ENCODE data around the gene LCE3E.
"Not testable (repeated sequence)": the region's sequence is repeated elsewhere in the genome, so short reads cannot be mapped to it uniquely, and the experiment has no call there.

Gene LCE3E

GRCh38 chr1:152596986-152597385, 30.4 kb upstream of the LCE3E start:
- no peaks in the 10 kb centered on the region for H3K4me1 ChIP-seq (ENCODE audit: control insufficient read depth, low read length)
- no peak overlapping the region for H3K4me2 ChIP-seq (ENCODE audit: low read length)
- no peaks in the 10 kb centered on the region for H3K9me2 ChIP-seq (replicated peaks; ENCODE audit: control insufficient read depth, low read length)
- no peak overlapping the region for H3K27ac ChIP-seq (ENCODE audit: low read depth, low read length)
- no peaks in the 10 kb centered on the region for H4K20me1 ChIP-seq (ENCODE audit: control insufficient read depth, insufficient read depth, low read depth, low read length)
- H3K79me2 ChIP-seq (ENCODE audit: control insufficient read depth, low read length), result no peaks in the 10 kb centered on the region
- no peaks in the 10 kb centered on the region for H3K36me3 ChIP-seq (ENCODE audit: control insufficient read depth, low read length)
- TF ChIP-seq CTCF (IDR thresholded peaks at IDR 0.05; ENCODE audit: low read depth, low read length, poor library complexity, severe bottlenecking) (no peak), EZH2phosphoT487 (IDR thresholded peaks at IDR 0.05; ENCODE audit: borderline replicate concordance, low read length) (no peak)
- H3K27me3 ChIP-seq (ENCODE audit: control insufficient read depth, low read length), result no peaks in the 10 kb centered on the region
- H3F3A ChIP-seq (ENCODE audit: control insufficient read depth, insufficient read depth), result no peaks in the 10 kb centered on the region
- no peaks in the 10 kb centered on the region for H3K9me3 ChIP-seq (ENCODE audit: control insufficient read depth, insufficient read depth, low read length)
- H3K4me3 ChIP-seq (ENCODE audit: low read length), result no peak overlapping the region

GRCh38 chr1:152585586-152585985, 19.0 kb upstream of the LCE3E start:
- Histone ChIP-seq H3F3A (ENCODE audit: control insufficient read depth, insufficient read depth) (no peaks in the 10 kb centered on the region), H3K9me3 (ENCODE audit: control insufficient read depth, insufficient read depth, low read length) (no peaks in the 10 kb centered on the region), H3K9me2 (replicated peaks; ENCODE audit: control insufficient read depth, low read length) (no peaks in the 10 kb centered on the region), H3K36me3 (ENCODE audit: control insufficient read depth, low read length) (no peaks in the 10 kb centered on the region), H3K4me1 (ENCODE audit: control insufficient read depth, low read length) (no peaks in the 10 kb centered on the region), H4K20me1 (ENCODE audit: control insufficient read depth, insufficient read depth, low read depth, low read length) (no peaks in the 10 kb centered on the region), H3K27me3 (ENCODE audit: control insufficient read depth, low read length) (no peaks in the 10 kb centered on the region), H3K4me3 (ENCODE audit: low read length) (no peak overlapping the region), H3K27ac (ENCODE audit: low read depth, low read length) (no peak overlapping the region), H3K4me2 (ENCODE audit: low read length) (no peak overlapping the region), H3K79me2 (ENCODE audit: control insufficient read depth, low read length) (no peaks in the 10 kb centered on the region)
- TF ChIP-seq EZH2phosphoT487 (IDR thresholded peaks at IDR 0.05; ENCODE audit: borderline replicate concordance, low read length) (no peak), CTCF (IDR thresholded peaks at IDR 0.05; ENCODE audit: low read depth, low read length, poor library complexity, severe bottlenecking) (no peak)

- no peaks in the 10 kb centered on the region for H3K9me3 ChIP-seq (ENCODE audit: control insufficient read depth, insufficient read depth, low read length)
- TF ChIP-seq CTCF (IDR thresholded peaks at IDR 0.05; ENCODE audit: low read depth, low read length, poor library complexity, severe bottlenecking) (no peak), EZH2phosphoT487 (IDR thresholded peaks at IDR 0.05; ENCODE audit: borderline replicate concordance, low read length) (no peak)
- no peak overlapping the region for H3K27ac ChIP-seq (ENCODE audit: low read depth, low read length)
- no peak overlapping the region for H3K4me2 ChIP-seq (ENCODE audit: low read length)
- no peak overlapping the region for H3K4me3 ChIP-seq (ENCODE audit: low read length)
- H4K20me1 ChIP-seq (ENCODE audit: control insufficient read depth, insufficient read depth, low read depth, low read length), result no peaks in the 10 kb centered on the region
- no peaks in the 10 kb centered on the region for H3K4me1 ChIP-seq (ENCODE audit: control insufficient read depth, low read length)
- H3K9me2 ChIP-seq (replicated peaks; ENCODE audit: control insufficient read depth, low read length), result no peaks in the 10 kb centered on the region
- H3K27me3 ChIP-seq (ENCODE audit: control insufficient read depth, low read length), result no peaks in the 10 kb centered on the region
- no peaks in the 10 kb centered on the region for H3F3A ChIP-seq (ENCODE audit: control insufficient read depth, insufficient read depth)
- no peaks in the 10 kb centered on the region for H3K36me3 ChIP-seq (ENCODE audit: control insufficient read depth, low read length)
- no peaks in the 10 kb centered on the region for H3K79me2 ChIP-seq (ENCODE audit: control insufficient read depth, low read length)
Observed at GRCh38 chr1:152582647-152583046, 16.1 kb upstream of the LCE3E start.

- Histone ChIP-seq H3K27ac (ENCODE audit: low read depth, low read length) (no peak within 1 kb of the TSS), H3K4me3 (ENCODE audit: low read length) (no peak within 1 kb of the TSS), H3K4me1 (ENCODE audit: control insufficient read depth, low read length) (no peaks in the 10 kb centered on the region), H3K4me2 (ENCODE audit: low read length) (no peak within 1 kb of the TSS), H3K9me2 (replicated peaks; ENCODE audit: control insufficient read depth, low read length) (no peaks in the 10 kb centered on the region), H3K27me3 (ENCODE audit: control insufficient read depth, low read length) (no peaks in the 10 kb centered on the region), H3K9me3 (ENCODE audit: control insufficient read depth, insufficient read depth, low read length) (no peaks in the 10 kb centered on the region), H3K79me2 (ENCODE audit: control insufficient read depth, low read length) (no peaks in the 10 kb centered on the region), H3K36me3 (ENCODE audit: control insufficient read depth, low read length) (no peaks in the 10 kb centered on the region), H3F3A (ENCODE audit: control insufficient read depth, insufficient read depth) (no peaks in the 10 kb centered on the region), H4K20me1 (ENCODE audit: control insufficient read depth, insufficient read depth, low read depth, low read length) (no peaks in the 10 kb centered on the region)
- no peak for TF ChIP-seq EZH2phosphoT487 (IDR thresholded peaks at IDR 0.05; ENCODE audit: borderline replicate concordance, low read length)
- no peak for TF ChIP-seq CTCF (IDR thresholded peaks at IDR 0.05; ENCODE audit: low read depth, low read length, poor library complexity, severe bottlenecking)
Observed at GRCh38 chr1:152580433-152580832, 13.9 kb upstream of the LCE3E start, which contains the start of gene LCE3D. Gene LCE3D, minus strand, starts transcription at chr1:152580516. Its CDS starts 580 bp downstream, at chr1:152579936.

- not testable (repeated sequence) for H3K36me3 ChIP-seq (ENCODE audit: control insufficient read depth, low read length); H3K4me1 ChIP-seq (ENCODE audit: control insufficient read depth, low read length); H3K27me3 ChIP-seq (ENCODE audit: control insufficient read depth, low read length); H3K9me3 ChIP-seq (ENCODE audit: control insufficient read depth, insufficient read depth, low read length); H3F3A ChIP-seq (ENCODE audit: control insufficient read depth, insufficient read depth); H4K20me1 ChIP-seq (ENCODE audit: control insufficient read depth, insufficient read depth, low read depth, low read length); H3K4me2 ChIP-seq (ENCODE audit: low read length); H3K9me2 ChIP-seq (replicated peaks; ENCODE audit: control insufficient read depth, low read length); H3K27ac ChIP-seq (ENCODE audit: low read depth, low read length); H3K79me2 ChIP-seq (ENCODE audit: control insufficient read depth, low read length); H3K4me3 ChIP-seq (ENCODE audit: low read length)
Observed at GRCh38 chr1:152579526-152579925, 12.9 kb upstream of the LCE3E start.
